ENCODE results near the gene DNALI1. TPM values are rescaled to one million over a fixed set of nuclear protein-coding genes. Genes with fewer than 3 reads are reported as not detected.
A peak's percentile ranks its signal among the peaks of the same experiment; 100 is the strongest.

Gene DNALI1
- total RNA-seq, 1 experiment from 2014 or later: not detected

GRCh38 chr1:37602750-37603694 is 46.3 kb downstream of the DNALI1 start:
- no peaks in the 10 kb centered on the region for H3K9me3 Mint-ChIP-seq (ENCODE audit: unreplicated experiment)
- intact Hi-C loops (cut with micrococcal nuclease): loop anchor here (1.0 to 10.0 kb wide), 2 partner anchors 79 to 1222 kb away; no protein-coding TSS in a partner anchor
- peak; percentile 60 for DNase-seq (ENCODE audit: unreplicated experiment)
- H3K4me1 Mint-ChIP-seq (ENCODE audit: insufficient read depth, unreplicated experiment): no peaks in the 10 kb centered on the region
- ChIA-PET POLR2A (interaction anchor here (0.6 to 1.0 kb wide), 5 partner anchors 15 to 257 kb away, joined by 3 to 4 read pairs (median 3); no protein-coding TSS in a partner anchor), CTCF (interaction anchor here (0.6 to 15.7 kb wide), 58 partner anchors 9 to 1029 kb away, joined by 3 to 271 read pairs (median 4); partner anchors contain the start of gene RSPO1)
- H3K4me3 Mint-ChIP-seq (ENCODE audit: unreplicated experiment): no peak overlapping the region
- H3K36me3 Mint-ChIP-seq (ENCODE audit: insufficient read depth, unreplicated experiment): peaks cover 5% of the 10 kb centered on the region
- TF ChIP-seq CTCF (IDR thresholded peaks at IDR 0.05; ENCODE audit: unreplicated experiment): peak; percentile 64
- no peak overlapping the region for H3K27ac Mint-ChIP-seq (ENCODE audit: low read depth, unreplicated experiment)
- no peaks in the 10 kb centered on the region for H3K27me3 Mint-ChIP-seq (ENCODE audit: insufficient read depth, unreplicated experiment)
- no TSS peak for BruUV-seq (replicated peaks)

GRCh38 chr1:37605061-37605650 is 48.4 kb downstream of the DNALI1 start:
- Mint-ChIP-seq H3K9me3 (ENCODE audit: unreplicated experiment) (no peaks in the 10 kb centered on the region), H3K27me3 (ENCODE audit: insufficient read depth, unreplicated experiment) (no peaks in the 10 kb centered on the region), H3K36me3 (ENCODE audit: insufficient read depth, unreplicated experiment) (peaks cover 5% of the 10 kb centered on the region), H3K27ac (ENCODE audit: low read depth, unreplicated experiment) (no peak overlapping the region), H3K4me3 (ENCODE audit: unreplicated experiment) (no peak overlapping the region), H3K4me1 (ENCODE audit: insufficient read depth, unreplicated experiment) (no peaks in the 10 kb centered on the region)
- no peak for DNase-seq (ENCODE audit: unreplicated experiment)
- CTCF ChIA-PET: interaction anchor here (0.6 to 15.7 kb wide), 4 partner anchors 50 to 155 kb away, joined by 3 to 271 read pairs (median 10); a partner anchor contains a TSS
- intact Hi-C loops (cut with micrococcal nuclease): loop anchor here (10.0 kb wide), 1 partner anchor 1220 kb away; no protein-coding TSS in a partner anchor
- POLR2A ChIA-PET: no interaction called here
- no TSS peak for BruUV-seq (replicated peaks)
- no peak for TF ChIP-seq CTCF (IDR thresholded peaks at IDR 0.05; ENCODE audit: unreplicated experiment)

GRCh38 chr1:37605806-37606474 is 49.2 kb downstream of the DNALI1 start:
- POLR2A ChIA-PET: no interaction called here
- no peaks in the 10 kb centered on the region for H3K9me3 Mint-ChIP-seq (ENCODE audit: unreplicated experiment)
- H3K36me3 Mint-ChIP-seq (ENCODE audit: insufficient read depth, unreplicated experiment): peaks cover 5% of the 10 kb centered on the region
- no peak for TF ChIP-seq CTCF (IDR thresholded peaks at IDR 0.05; ENCODE audit: unreplicated experiment)
- CTCF ChIA-PET: interaction anchor here (1.0 to 15.7 kb wide), 2 partner anchors 9 to 79 kb away, joined by 3 to 271 read pairs; a partner anchor contains a TSS
- intact Hi-C loops (cut with micrococcal nuclease): loop anchor here (10.0 kb wide), 1 partner anchor 1219 kb away; no protein-coding TSS in a partner anchor
- no TSS peak for BruUV-seq (replicated peaks)
- no peak for DNase-seq (ENCODE audit: unreplicated experiment)
- no peaks in the 10 kb centered on the region for H3K27me3 Mint-ChIP-seq (ENCODE audit: insufficient read depth, unreplicated experiment)
- no peak overlapping the region for H3K4me3 Mint-ChIP-seq (ENCODE audit: unreplicated experiment)
- no peaks in the 10 kb centered on the region for H3K4me1 Mint-ChIP-seq (ENCODE audit: insufficient read depth, unreplicated experiment)
- H3K27ac Mint-ChIP-seq (ENCODE audit: low read depth, unreplicated experiment): no peak overlapping the region

Data from MCF 10A (cell line).